NB4 (cell line): ENCODE measurements around the gene FAM237B.
"Not testable (repeated sequence)": the region's sequence is repeated elsewhere in the genome, so short reads cannot be mapped to it uniquely, and the experiment has no call there.

Experiments
- DNase-seq: peaks from one replicate; pipeline ENCODE4 v3.0.0; 2010; ENCODE audit warnings: low read depth
- H3K4me3 ChIP-seq: one replicate; pipeline ENCODE4 v1.5.1; 2011; ENCODE audit warnings: mild to moderate bottlenecking, low read depth, low read length, moderate library complexity
- CTCF ChIP-seq: IDR thresholded peaks from one replicate; pipeline ENCODE4 v1.5.1; 2012; ENCODE audit warnings: low read depth, low read length
- MAX ChIP-seq: IDR thresholded peaks from 2 replicates; pipeline ENCODE4 v1.6.1; 2011; ENCODE audit warnings: low read depth, low read length
- MYC ChIP-seq: IDR thresholded peaks from 2 replicates; pipeline ENCODE4 v1.6.1; 2011; ENCODE audit warnings: low read depth, low read length
- POLR2A ChIP-seq: IDR thresholded peaks from 2 replicates; pipeline ENCODE4 v1.6.1; 2011; ENCODE audit warnings: mild to moderate bottlenecking; ENCODE audit not compliant: insufficient read length; ENCODE audit errors: extremely low read depth

FAM237B gene

DNA sequence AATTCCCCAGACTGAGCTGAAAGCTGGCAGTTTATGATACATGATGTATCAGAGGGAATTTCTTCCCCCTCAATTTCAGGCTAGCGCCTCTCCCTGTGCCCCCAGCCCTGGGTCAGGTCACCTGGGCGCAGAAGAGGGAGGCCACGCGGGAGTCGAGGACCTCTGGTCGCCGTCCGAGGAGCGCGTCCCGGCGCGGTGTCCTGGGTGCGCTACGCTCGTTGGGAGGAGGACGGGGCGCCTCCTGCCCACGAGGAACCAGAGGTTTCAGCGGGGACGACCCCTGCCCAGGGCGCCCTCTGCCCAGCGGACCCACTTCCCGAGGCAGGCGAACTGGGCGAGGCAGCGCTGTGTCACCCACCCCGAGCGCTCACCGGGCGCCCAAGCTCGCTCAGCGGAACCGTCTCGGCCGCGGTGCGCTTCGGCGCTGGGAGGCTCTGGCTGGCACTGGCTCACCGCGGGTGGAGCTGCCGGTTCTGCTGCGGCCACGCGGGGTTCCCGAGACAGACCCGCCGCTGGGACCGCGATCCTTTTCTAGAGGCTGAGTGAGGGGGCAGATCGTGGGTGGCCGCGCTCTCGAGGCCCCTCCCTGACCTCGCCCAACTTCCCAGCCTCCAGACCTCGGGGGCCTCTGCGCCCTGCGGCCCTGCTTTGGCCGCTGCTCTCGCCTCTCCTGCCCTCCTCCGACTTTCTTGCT is at the start of gene FAM237B:
Gene FAM237B (minus strand): TSS at position 504 of the 694 bp plus-strand sequence. CDS start 1,556 bp downstream, outside the sequence.
- no peak for DNase-seq
- no peak for TF ChIP-seq CTCF
- no peak for TF ChIP-seq POLR2A
- no peak for TF ChIP-seq MYC
- TF ChIP-seq MAX: no peak
- H3K4me3 ChIP-seq: no peak within 1 kb of the TSS

DNA sequence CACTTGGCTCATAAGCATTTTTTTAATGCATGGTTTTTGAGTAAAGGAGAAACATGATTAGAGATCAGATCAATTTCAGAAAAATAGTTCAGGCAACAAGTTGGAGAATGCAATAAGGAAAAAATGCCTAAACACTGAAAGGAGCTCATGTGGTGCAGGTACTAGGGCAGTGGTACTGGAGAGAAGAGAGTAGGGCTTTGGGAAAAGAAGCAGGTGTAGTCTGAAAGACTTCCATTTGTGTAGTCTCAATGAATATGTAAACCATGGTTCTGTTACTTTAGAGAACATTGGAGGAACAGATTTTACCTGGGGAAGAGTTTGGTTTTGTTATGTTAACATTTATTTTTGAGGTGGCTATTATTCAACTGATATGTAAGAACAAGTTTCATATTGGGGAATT is 30.9 kb upstream of the FAM237B start:
- no peak for DNase-seq
- TF ChIP-seq CTCF (no peak), MAX (no peak), POLR2A (no peak), MYC (no peak)
- H3K4me3 ChIP-seq: no peak overlapping the region

GRCh38 chr7:90350032-90350431 is 28.9 kb upstream of the FAM237B start:
- not testable (repeated sequence) for H3K4me3 ChIP-seq, DNase-seq

DNA sequence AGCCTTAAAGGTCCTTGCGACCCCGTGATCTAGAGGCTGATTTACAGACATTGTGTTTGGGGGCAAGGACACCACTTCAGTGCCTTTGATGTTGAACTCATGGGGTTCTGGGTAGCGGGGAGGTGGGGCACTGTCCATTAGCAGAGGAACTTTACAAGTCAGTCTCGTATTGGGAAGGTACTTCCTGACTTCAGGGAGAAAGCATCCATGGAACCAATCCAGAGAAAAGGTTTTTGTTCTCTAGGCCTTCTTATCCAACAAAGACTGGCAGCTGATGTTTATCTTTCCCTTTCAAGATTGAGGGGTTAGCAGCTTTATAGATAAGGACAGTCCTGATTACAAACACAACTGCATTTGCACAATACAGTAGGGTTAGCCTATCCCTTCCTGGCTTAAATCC is 28.2 kb upstream of the FAM237B start:
- no peak for TF ChIP-seq CTCF
- TF ChIP-seq POLR2A: no peak
- TF ChIP-seq MYC: no peak
- no peak for TF ChIP-seq MAX
- no peak for DNase-seq
- no peak overlapping the region for H3K4me3 ChIP-seq

- peak overlapping the region; percentile 97 for H3K4me3 ChIP-seq
- no peak for TF ChIP-seq CTCF
- TF ChIP-seq MAX: no peak
- no peak for TF ChIP-seq MYC
- no peak for TF ChIP-seq POLR2A
- DNase-seq: peak; percentile 55
Observed at GRCh38 chr7:90347759-90348158, 26.7 kb upstream of the FAM237B start.

GRCh38 chr7:90346336-90347125 is 25.4 kb upstream of the FAM237B start, which contains the start of gene GTPBP10:
TSS of gene GTPBP10 (plus strand) at chr7:90346716. CDS start at chr7:90346742, 26 bp downstream.
- DNase-seq: peak; percentile 99
- H3K4me3 ChIP-seq: peak within 1 kb of the TSS; percentile 97
- TF ChIP-seq MAX: peak; percentile 85
- TF ChIP-seq POLR2A: peak; percentile 98
- peak; percentile 94 for TF ChIP-seq MYC
- peak; percentile 72 for TF ChIP-seq CTCF
